T-cell (primary cell): ENCODE data around the gene DCAF5. TPM values are rescaled to one million over a fixed set of nuclear protein-coding genes. Genes with fewer than 3 reads are reported as not detected.

Experiments
- ATAC-seq, 4 experiments: fragments of 200-7000 bp in 3 of 4; fragments of 150-1000 bp in 1 of 4; cut with Tn5 transposase; replicated peaks in 1 of 4; 1 replicate in 3 of 4; 2 replicates in 1 of 4; pipeline ENCODE4 v1.10.0; 2021; ENCODE audit warnings: moderate library complexity in 3 of 4, mild to moderate bottlenecking in 2 of 4, moderate number of reproducible peaks in 1 of 4
- CTCF ChIA-PET, 2 donors: fragments of 300-600 bp; sonication (Branson Sonifier 250); formaldehyde crosslinking; loops; one replicate each; lab custom pipeline; 2022; ENCODE audit warnings: antibody characterized with exemption in 2 of 2; lab: Charles Lee
- POLR2A ChIA-PET, 2 donors: fragments of 300-600 bp; sonication (Branson Sonifier 250); formaldehyde crosslinking; loops; one replicate each; lab custom pipeline; 2022; ENCODE audit warnings: antibody characterized with exemption in 2 of 2; lab: Charles Lee
- DNase-seq, 35 experiments: peaks; one replicate each; pipeline versions ENCODE4 v3.0.0 to v3.0.0-alpha.2; 2013 to 2023
- H3K27ac ChIP-seq: one replicate; pipeline ENCODE4 v1.5.1; 2013; ENCODE audit warnings: low read length
- H3K27me3 ChIP-seq, 2 experiments: replicated peaks in 1 of 2; 1 replicate in 1 of 2; 2 replicates in 1 of 2; pipeline versions ENCODE4 v1.6.1 to v1.7.0; 2013; ENCODE audit warnings: low read length in 1 of 2, mixed read lengths in 1 of 2; ENCODE audit not compliant: control insufficient read depth in 2 of 2, insufficient read depth in 2 of 2; ENCODE audit errors: extremely low read depth in 1 of 2
- H3K36me3 ChIP-seq, 2 donors: 1 replicate in 1 of 2; 2 replicates in 1 of 2; pipeline versions ENCODE4 v1.6.1 to v1.7.0; 2013; ENCODE audit warnings: low read length in 1 of 2; ENCODE audit not compliant: control insufficient read depth in 2 of 2, insufficient read depth in 1 of 2; ENCODE audit errors: extremely low read depth in 1 of 2
- H3K4me1 ChIP-seq, 2 experiments: 1 replicate in 1 of 2; 2 replicates in 1 of 2; pipeline versions ENCODE4 v1.6.1 to v1.7.0; 2013; ENCODE audit warnings: low read length in 2 of 2, mixed read lengths in 1 of 2; ENCODE audit not compliant: insufficient read depth in 2 of 2, control insufficient read depth in 1 of 2; ENCODE audit errors: extremely low read depth in 1 of 2
- H3K4me3 ChIP-seq, 2 donors: 1 replicate in 1 of 2; 2 replicates in 1 of 2; pipeline versions ENCODE4 v1.5.1 to v1.7.0; 2013; ENCODE audit warnings: mild to moderate bottlenecking in 2 of 2, low read length in 1 of 2, moderate library complexity in 1 of 2; ENCODE audit not compliant: control insufficient read depth in 1 of 2; ENCODE audit errors: extremely low read depth in 1 of 2
- H3K9me3 ChIP-seq: 2 replicates; pipeline ENCODE4 v1.7.0; 2013
- H3K27ac Mint-ChIP-seq, 2 donors: one replicate each; pipeline ENCODE4 v1.8.0; 2020 to 2021; ENCODE audit warnings: mild to moderate bottlenecking in 2 of 2, mixed read lengths in 2 of 2
- H3K27me3 Mint-ChIP-seq, 2 donors: one replicate each; pipeline ENCODE4 v1.8.0; 2021 to 2022; ENCODE audit warnings: mixed read lengths in 2 of 2
- H3K36me3 Mint-ChIP-seq: one replicate; pipeline ENCODE4 v1.8.0; 2021; ENCODE audit warnings: mixed read lengths
- H3K4me1 Mint-ChIP-seq, 3 donors: one replicate each; pipeline ENCODE4 v1.8.0; 2020 to 2022; ENCODE audit warnings: mixed read lengths in 3 of 3, mild to moderate bottlenecking in 1 of 3
- H3K4me3 Mint-ChIP-seq, 3 donors: one replicate each; pipeline ENCODE4 v1.8.0; 2020 to 2022; ENCODE audit warnings: mild to moderate bottlenecking in 3 of 3, mixed read lengths in 3 of 3, moderate library complexity in 3 of 3
- H3K9me3 Mint-ChIP-seq, 3 donors: one replicate each; pipeline ENCODE4 v1.8.0; 2020 to 2022; ENCODE audit warnings: mixed read lengths in 3 of 3
- WGBS: methylation state at CpG from one replicate; pipeline ENCODE4 v1.1.5; 2013; ENCODE audit warnings: missing lambda C conversion rate; ENCODE audit not compliant: insufficient coverage; 5-methylcytosine and 5-hydroxymethylcytosine counted together
- total RNA-seq, 35 experiments: library from RNA in 6 of 35; stranded (reverse) in 6 of 35; fragments of 120-200 nt in 1 of 35; gene quantifications; one replicate each; pipeline versions ENCODE4 v1.2.1 to v1.2.4 and lab custom pipeline; 2013 to 2026

Gene DCAF5
- total RNA-seq, 5 donors from 2014 or later (not counting 1 experiment from before 2014, with no cell fraction given) = 60.3 to 80.8 (median 64.2) TPM

GRCh38 chr14:69114763-69115162, 38.2 kb downstream of the DCAF5 start:
- Histone ChIP-seq H3K9me3 (no peaks in the 10 kb centered on the region), H3K36me3 (peaks cover 8 to 76% of the 10 kb centered on the region in 2 donors), H3K4me3 (no peak overlapping the region), H3K4me1 (peaks cover 12 to 27% of the 10 kb centered on the region in 2 experiments), H3K27me3 (no peaks in the 10 kb centered on the region), H3K27ac (no peak overlapping the region)
- ChIA-PET POLR2A (no interaction called here), CTCF (interaction anchor here in 1 of 2 donors (0.6 kb wide), 1 partner anchor 123 kb away, joined by 3 read pairs; no protein-coding TSS in a partner anchor)
- ATAC-seq (no peak), DNase-seq (no peak)
- Mint-ChIP-seq H3K9me3 (no peaks in the 10 kb centered on the region), H3K4me1 (peaks cover 30 to 38% (median 35%) of the 10 kb centered on the region in 3 donors), H3K27me3 (no peaks in the 10 kb centered on the region), H3K4me3 (no peak overlapping the region), H3K36me3 (peaks cover 57% of the 10 kb centered on the region), H3K27ac (no peak overlapping the region)
- WGBS = no CpG with 5 or more reads among the region's 2 CpGs

- Mint-ChIP-seq H3K27me3 (no peaks in the 10 kb centered on the region), H3K36me3 (peaks cover 35% of the 10 kb centered on the region), H3K27ac (no peak overlapping the region), H3K4me1 (peaks cover 0 to 8% (median 7%) of the 10 kb centered on the region in 3 donors), H3K9me3 (no peaks in the 10 kb centered on the region), H3K4me3 (no peak overlapping the region)
- H3K36me3 ChIP-seq = peaks cover 3 to 57% of the 10 kb centered on the region in 2 donors
- no peak for DNase-seq
- ChIA-PET CTCF (interaction anchor here in 1 of 2 donors (1.1 to 2.6 kb wide), 4 partner anchors 9 to 241 kb away, joined by 3 to 24 read pairs (median 8); no protein-coding TSS in a partner anchor), POLR2A (no interaction called here)
- H3K9me3 ChIP-seq = no peaks in the 10 kb centered on the region
- no peak overlapping the region for H3K4me3 ChIP-seq
- H3K27ac ChIP-seq = no peak overlapping the region
- 100% methylated on average over 3 of the region's 3 CpGs for WGBS
- ATAC-seq = no peak
- H3K27me3 ChIP-seq = no peaks in the 10 kb centered on the region
- no peaks in the 10 kb centered on the region for H3K4me1 ChIP-seq
These were observed 44.6 kb downstream of the DCAF5 start for GRCh38 chr14:69108358-69108757.

GRCh38 chr14:69107407-69108003, 45.4 kb downstream of the DCAF5 start:
- Histone ChIP-seq H3K27me3 (no peaks in the 10 kb centered on the region), H3K4me3 (no peak overlapping the region), H3K36me3 (peaks cover 3 to 54% of the 10 kb centered on the region in 2 donors), H3K4me1 (no peaks in the 10 kb centered on the region), H3K9me3 (no peaks in the 10 kb centered on the region), H3K27ac (no peak overlapping the region)
- H3K36me3 Mint-ChIP-seq = peaks cover 36% of the 10 kb centered on the region
- no peaks in the 10 kb centered on the region for H3K27me3 Mint-ChIP-seq
- no CpG with 5 or more reads among the region's 3 CpGs for WGBS
- H3K4me1 Mint-ChIP-seq = peaks cover 0 to 9% (median 7%) of the 10 kb centered on the region in 3 donors
- ChIA-PET POLR2A (no interaction called here), CTCF (interaction anchor here (0.5 to 2.6 kb wide), 14 partner anchors 10 to 1251 kb away, joined by 3 to 24 read pairs (median 3); no protein-coding TSS in a partner anchor)
- no peak overlapping the region for H3K4me3 Mint-ChIP-seq
- no peaks in the 10 kb centered on the region for H3K9me3 Mint-ChIP-seq
- H3K27ac Mint-ChIP-seq = no peak overlapping the region
- DNase-seq (peak in 19 of 35 experiments; percentile 4 to 67 (median 12)), ATAC-seq (peak; percentile 50 to 68 (median 58))

- Histone ChIP-seq H3K4me3 (no peak overlapping the region), H3K27me3 (no peaks in the 10 kb centered on the region), H3K4me1 (no peaks in the 10 kb centered on the region), H3K27ac (no peak overlapping the region), H3K9me3 (no peaks in the 10 kb centered on the region), H3K36me3 (peaks cover 3 to 52% of the 10 kb centered on the region in 2 donors)
- Mint-ChIP-seq H3K36me3 (peaks cover 32% of the 10 kb centered on the region), H3K4me3 (no peak overlapping the region), H3K27ac (no peak overlapping the region), H3K4me1 (peaks cover 2 to 13% (median 7%) of the 10 kb centered on the region in 3 donors), H3K27me3 (no peaks in the 10 kb centered on the region), H3K9me3 (no peaks in the 10 kb centered on the region)
- WGBS = no CpG with 5 or more reads among the region's 5 CpGs
- POLR2A ChIA-PET = no interaction called here
- DNase-seq (no peak), ATAC-seq (no peak)
- CTCF ChIA-PET = interaction anchor here (1.0 to 2.6 kb wide), 3 partner anchors 194 to 1250 kb away, joined by 3 to 24 read pairs (median 3); no protein-coding TSS in a partner anchor
These were observed 46.5 kb downstream of the DCAF5 start for GRCh38 chr14:69106451-69106850.

- CTCF ChIA-PET = no interaction called here
These were observed 47.6 kb downstream of the DCAF5 start for GRCh38 chr14:69105326-69105725.

GRCh38 chr14:69101331-69101826, 51.5 kb downstream of the DCAF5 start:
- Histone ChIP-seq H3K36me3 (peaks cover 0 to 34% of the 10 kb centered on the region in 2 donors), H3K27ac (no peak overlapping the region), H3K4me1 (no peaks in the 10 kb centered on the region), H3K9me3 (no peaks in the 10 kb centered on the region), H3K4me3 (no peak overlapping the region), H3K27me3 (no peaks in the 10 kb centered on the region)
- Mint-ChIP-seq H3K9me3 (no peaks in the 10 kb centered on the region), H3K27me3 (no peaks in the 10 kb centered on the region), H3K4me3 (no peak overlapping the region), H3K27ac (no peak overlapping the region), H3K36me3 (peaks cover 28% of the 10 kb centered on the region), H3K4me1 (peaks cover 5 to 18% (median 12%) of the 10 kb centered on the region in 3 donors)
- DNase-seq (peak in 1 of 35 experiments; percentile 27), ATAC-seq (peak; percentile 34 to 60 (median 54))
- ChIA-PET CTCF (interaction anchor here (0.6 to 1.0 kb wide), 4 partner anchors 108 to 1154 kb away, joined by 3 to 4 read pairs (median 3); no protein-coding TSS in a partner anchor), POLR2A (no interaction called here)
- 29% methylated on average over 2 of the region's 4 CpGs for WGBS

More at GRCh38 chr14:69105326-69105725, 47.6 kb downstream of the DCAF5 start:
- Histone ChIP-seq H3K4me3 (no peak overlapping the region), H3K36me3 (peaks cover under 1 to 48% of the 10 kb centered on the region in 2 donors), H3K27me3 (no peaks in the 10 kb centered on the region), H3K9me3 (no peaks in the 10 kb centered on the region), H3K4me1 (no peaks in the 10 kb centered on the region), H3K27ac (no peak overlapping the region)
- Mint-ChIP-seq H3K4me3 (no peak overlapping the region), H3K27me3 (no peaks in the 10 kb centered on the region), H3K36me3 (peaks cover 25% of the 10 kb centered on the region), H3K9me3 (no peaks in the 10 kb centered on the region), H3K27ac (no peak overlapping the region), H3K4me1 (peaks cover 8 to 17% (median 8%) of the 10 kb centered on the region in 3 donors)
- no peak for ATAC-seq
- POLR2A ChIA-PET = interaction anchor here in 1 of 2 donors (0.6 kb wide), 1 partner anchor 1749 kb away, joined by 7 read pairs; no protein-coding TSS in a partner anchor
- no peak for DNase-seq
- WGBS = 100% methylated on average over 1 of the region's 2 CpGs
